HUES48 (cell line): ENCODE data around the gene SPIN1.
A peak's percentile ranks its signal among the peaks of the same experiment; 100 is the strongest.

Source experiments
- H3K27ac ChIP-seq: one replicate; pipeline ENCODE4 v1.7.0; 2013; ENCODE audit warnings: low read depth, low read length, inconsistent platforms
- H3K27me3 ChIP-seq: 2 replicates; pipeline ENCODE4 v1.6.1; 2013; ENCODE audit warnings: mild to moderate bottlenecking, low read length; ENCODE audit not compliant: control insufficient read depth, insufficient read depth
- H3K36me3 ChIP-seq: 2 replicates; pipeline ENCODE4 v1.6.1; 2013; ENCODE audit warnings: low read length; ENCODE audit not compliant: control insufficient read depth, insufficient read depth
- H3K4me1 ChIP-seq: 2 replicates; pipeline ENCODE4 v1.6.1; 2013; ENCODE audit warnings: mild to moderate bottlenecking, low read length; ENCODE audit not compliant: control insufficient read depth, insufficient read depth
- H3K4me3 ChIP-seq: 2 replicates; pipeline ENCODE4 v1.5.1; 2013; ENCODE audit warnings: mild to moderate bottlenecking, low read depth, low read length
- H3K9ac ChIP-seq: 2 replicates; pipeline ENCODE4 v1.6.1; 2013; ENCODE audit warnings: mild to moderate bottlenecking, low read depth, low read length, moderate library complexity
- H3K9me3 ChIP-seq: 2 replicates; pipeline ENCODE4 v1.6.1; 2013; ENCODE audit warnings: low read length; ENCODE audit not compliant: control insufficient read depth, insufficient read depth

Gene SPIN1

DNA sequence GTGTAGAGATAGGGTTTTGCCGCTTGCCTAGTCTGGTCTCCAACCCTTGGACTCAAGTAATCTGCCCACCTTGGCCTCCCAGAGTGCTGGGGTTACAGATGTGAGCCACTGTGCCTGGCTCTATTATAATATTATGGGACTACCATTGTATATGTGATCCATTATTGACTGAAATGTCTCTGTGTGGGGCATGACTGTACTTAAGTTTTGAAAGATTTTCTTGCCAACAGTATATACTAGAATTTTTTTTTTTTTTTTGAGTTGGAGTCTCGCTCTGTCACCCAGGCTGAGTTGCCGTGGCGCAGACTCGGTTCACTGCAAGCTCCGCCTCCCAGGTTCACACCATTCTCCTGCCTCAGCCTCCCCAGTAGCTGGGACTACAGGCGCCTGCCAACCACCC, 17.8 kb downstream of the SPIN1 start:
- Histone ChIP-seq H3K4me3 (no peak overlapping the region), H3K36me3 (0 out of 2 replicates have a peak, but pooled peaks cover 8% of the 10 kb centered on the region), H3K27me3 (no peaks in the 10 kb centered on the region), H3K4me1 (no peaks in the 10 kb centered on the region), H3K9ac (no peak overlapping the region), H3K9me3 (no peaks in the 10 kb centered on the region), H3K27ac (no peak overlapping the region)

DNA sequence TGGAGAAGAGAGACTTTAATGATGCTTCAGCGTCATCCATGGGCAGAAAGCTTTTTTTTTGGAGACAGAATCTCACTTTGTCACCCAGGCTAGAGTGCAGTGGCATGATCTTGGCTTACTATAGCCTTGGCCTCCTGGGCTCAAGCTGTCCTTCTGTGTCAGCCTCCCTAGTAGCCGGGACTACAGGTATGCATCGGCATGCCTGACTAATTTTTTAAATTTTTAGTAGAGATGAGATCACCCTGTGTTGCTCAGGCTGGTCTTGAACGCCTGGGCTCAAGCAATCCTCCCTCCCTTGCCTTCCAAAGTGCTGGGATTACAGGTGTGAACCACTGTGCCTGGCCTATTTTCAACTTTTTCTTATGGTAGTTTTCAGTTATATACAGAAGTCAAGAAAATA, 23.2 kb downstream of the SPIN1 start:
- Histone ChIP-seq H3K27ac (no peak overlapping the region), H3K36me3 (0 out of 2 replicates have a peak, but pooled peaks cover 8% of the 10 kb centered on the region), H3K4me1 (no peaks in the 10 kb centered on the region), H3K27me3 (no peaks in the 10 kb centered on the region), H3K9me3 (peaks cover 6% of the 10 kb centered on the region; the same call in 1 of the 2 replicates), H3K4me3 (no peak overlapping the region), H3K9ac (no peak overlapping the region)

DNA sequence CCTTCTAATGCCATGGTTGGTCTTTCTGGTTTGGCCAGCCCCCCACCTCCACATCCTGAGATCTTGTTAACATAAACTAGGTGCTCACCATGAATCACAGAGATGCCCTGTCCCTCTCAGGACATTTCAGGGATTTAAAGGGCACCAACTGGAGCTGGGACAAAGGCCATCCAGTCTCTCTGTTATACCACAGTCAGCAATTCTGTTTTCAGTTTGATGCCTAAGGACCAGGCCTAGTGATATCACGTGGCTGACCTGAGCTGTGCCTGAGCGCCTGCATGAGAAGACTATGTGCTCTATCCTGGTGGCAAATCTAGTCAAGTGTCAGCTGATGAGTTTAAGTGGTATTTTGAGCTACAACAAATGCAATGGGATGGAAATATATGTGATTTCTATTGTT, 26.1 kb downstream of the SPIN1 start:
- Histone ChIP-seq H3K36me3 (peaks cover 20% of the 10 kb centered on the region; the same call in 1 of the 2 replicates), H3K4me3 (no peak overlapping the region), H3K9ac (no peak overlapping the region), H3K27me3 (no peaks in the 10 kb centered on the region), H3K4me1 (peaks cover 11% of the 10 kb centered on the region; the same call in 1 of the 2 replicates), H3K27ac (no peak overlapping the region), H3K9me3 (peaks cover 16% of the 10 kb centered on the region)

DNA sequence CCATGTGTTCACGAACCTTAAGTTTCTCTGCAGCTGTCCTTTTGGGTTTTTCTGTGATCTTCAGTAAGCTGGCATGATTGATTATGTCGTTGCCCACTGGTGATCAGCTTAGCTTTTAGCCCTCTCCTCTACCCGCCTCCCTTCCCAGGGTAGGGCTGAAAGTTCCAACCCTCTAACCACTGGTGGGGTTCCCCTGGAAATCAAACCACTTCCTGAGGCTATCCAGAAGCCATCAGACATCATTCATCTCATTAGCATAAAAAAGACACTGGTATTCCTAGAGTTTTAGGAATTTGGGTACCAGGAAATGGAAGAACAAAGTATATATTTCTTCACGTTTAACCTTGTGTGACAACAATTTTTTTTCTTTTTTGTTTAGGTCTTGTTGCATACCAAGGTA, 29.8 kb downstream of the SPIN1 start:
- Histone ChIP-seq H3K9ac (no peak overlapping the region), H3K27me3 (no peaks in the 10 kb centered on the region), H3K27ac (peak overlapping the region; percentile 76), H3K9me3 (peaks cover 29% of the 10 kb centered on the region), H3K4me3 (no peak overlapping the region), H3K36me3 (peaks cover 43% of the 10 kb centered on the region; the same call in 1 of the 2 replicates), H3K4me1 (peaks cover 14% of the 10 kb centered on the region; the same call in 1 of the 2 replicates)

DNA sequence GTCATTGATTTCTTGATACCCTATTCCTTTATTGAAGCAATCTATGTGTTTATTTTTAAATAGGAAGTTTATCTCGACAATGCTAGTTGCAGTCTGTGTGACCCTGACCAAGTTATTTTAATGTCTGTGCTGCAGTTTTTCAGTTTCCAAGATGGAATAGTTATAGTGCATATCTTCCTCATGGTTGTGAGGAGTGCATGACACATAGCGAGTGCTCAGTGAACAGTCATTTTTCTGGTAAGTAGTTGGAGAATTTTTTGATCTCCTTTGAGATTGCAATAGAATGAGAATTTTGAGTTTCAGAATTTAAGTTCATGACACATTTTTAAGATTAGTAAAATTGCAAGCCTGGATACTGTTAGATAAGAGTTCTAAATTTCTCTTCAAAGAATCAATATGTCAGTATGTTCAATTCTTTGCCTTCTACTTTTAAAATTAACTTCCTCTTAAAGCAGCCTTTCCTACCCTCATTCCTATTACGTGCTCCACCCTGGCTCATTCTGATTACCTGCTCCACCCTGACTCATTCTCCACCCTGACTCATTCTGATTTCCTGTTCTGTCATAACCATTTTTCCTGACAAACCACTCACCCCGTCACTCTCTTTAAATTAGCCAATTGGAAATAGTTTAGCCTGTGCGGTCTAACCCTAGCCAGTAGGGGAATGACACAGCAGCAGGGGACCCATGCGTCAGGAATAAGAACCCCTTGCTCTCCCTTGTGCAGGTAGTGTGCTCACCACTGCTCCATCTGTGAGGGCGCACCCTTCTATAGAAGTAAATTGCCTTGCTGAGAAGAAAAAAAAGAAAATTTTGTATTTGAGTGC, 30.7 kb downstream of the SPIN1 start:
- peaks cover 23% of the 10 kb centered on the region for H3K9me3 ChIP-seq
- no peak overlapping the region for H3K4me3 ChIP-seq
- H3K27ac ChIP-seq, result peak overlapping the region; percentile 62
- H3K36me3 ChIP-seq, result peaks cover 43% of the 10 kb centered on the region; the same call in 1 of the 2 replicates
- peaks cover 14% of the 10 kb centered on the region; the same call in 1 of the 2 replicates for H3K4me1 ChIP-seq
- no peak overlapping the region for H3K9ac ChIP-seq
- no peaks in the 10 kb centered on the region for H3K27me3 ChIP-seq

DNA sequence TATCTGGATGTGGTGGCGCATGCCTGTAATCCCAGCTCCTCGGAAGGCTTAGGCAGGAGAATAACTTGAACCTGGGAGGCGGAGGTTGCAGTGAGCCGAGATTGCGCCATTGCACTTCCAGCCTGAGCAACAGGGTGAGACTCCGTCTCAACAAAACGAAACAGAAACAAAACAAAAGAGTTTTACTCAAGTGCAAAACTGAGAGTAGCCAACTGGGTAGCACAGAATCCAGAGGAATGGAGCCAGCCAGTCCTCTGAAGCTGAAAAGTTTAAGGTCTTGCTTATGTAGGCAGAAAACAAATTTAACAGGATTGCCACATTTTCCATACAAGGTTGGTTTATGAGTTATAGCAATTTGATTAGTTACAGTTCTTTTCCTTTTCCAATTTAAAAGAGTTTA, 32.0 kb downstream of the SPIN1 start:
- Histone ChIP-seq H3K27ac (no peak overlapping the region), H3K4me3 (no peak overlapping the region), H3K4me1 (peaks cover 22% of the 10 kb centered on the region), H3K27me3 (no peaks in the 10 kb centered on the region), H3K9ac (no peak overlapping the region), H3K36me3 (peaks cover 43% of the 10 kb centered on the region; the same call in 1 of the 2 replicates), H3K9me3 (peaks cover 23% of the 10 kb centered on the region)

DNA sequence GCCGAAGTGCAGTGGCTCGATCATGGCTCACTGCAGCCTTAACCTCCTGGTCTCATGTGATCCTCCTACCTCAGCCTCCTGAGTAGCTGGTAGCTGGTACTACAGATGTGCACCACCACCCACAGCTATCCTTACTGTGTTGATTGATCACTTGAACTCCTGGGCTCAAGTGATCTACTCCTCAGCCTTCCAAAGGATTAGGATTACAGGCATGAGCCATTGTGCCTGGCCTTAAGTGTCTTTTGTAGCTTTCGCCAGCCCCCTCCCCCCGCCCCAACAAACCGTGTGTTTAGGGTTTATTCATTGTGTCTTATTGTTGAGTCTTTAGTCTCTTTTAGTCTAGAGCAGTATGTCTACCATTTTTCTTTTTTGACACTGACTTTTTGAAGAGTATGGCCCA, 33.1 kb downstream of the SPIN1 start:
- peaks cover 23% of the 10 kb centered on the region for H3K9me3 ChIP-seq
- H3K9ac ChIP-seq, result no peak overlapping the region
- H3K4me3 ChIP-seq, result no peak overlapping the region
- peaks cover 43% of the 10 kb centered on the region for H3K36me3 ChIP-seq
- no peak overlapping the region for H3K27ac ChIP-seq
- peaks cover 29% of the 10 kb centered on the region for H3K4me1 ChIP-seq
- no peaks in the 10 kb centered on the region for H3K27me3 ChIP-seq

DNA sequence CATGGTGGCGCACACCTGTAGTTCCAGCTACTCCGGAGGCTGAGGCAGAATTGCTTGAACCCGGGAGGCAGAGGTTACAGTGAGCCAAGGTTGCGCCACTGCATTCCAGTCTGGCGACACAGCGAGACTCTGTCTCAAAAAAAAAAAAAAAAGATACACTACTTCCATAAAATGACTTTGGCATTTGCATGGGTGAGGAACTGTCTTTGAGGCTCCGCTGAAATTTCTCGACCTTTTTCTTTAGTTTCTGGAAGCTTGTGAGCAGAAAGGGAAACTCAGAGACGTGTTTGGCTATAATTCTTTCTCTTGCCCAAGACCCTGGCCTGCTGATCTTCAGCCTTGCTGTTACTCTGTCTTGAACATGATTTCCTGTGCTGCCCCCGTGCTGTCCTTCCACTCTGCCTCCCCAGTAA, 37.3 kb downstream of the SPIN1 start:
- Histone ChIP-seq H3K9ac (no peak overlapping the region), H3K27ac (no peak overlapping the region), H3K27me3 (no peaks in the 10 kb centered on the region), H3K9me3 (0 out of 2 replicates have a peak, but pooled peaks cover 4% of the 10 kb centered on the region), H3K4me3 (no peak overlapping the region), H3K36me3 (peaks cover 59% of the 10 kb centered on the region), H3K4me1 (peaks cover 31% of the 10 kb centered on the region)

DNA sequence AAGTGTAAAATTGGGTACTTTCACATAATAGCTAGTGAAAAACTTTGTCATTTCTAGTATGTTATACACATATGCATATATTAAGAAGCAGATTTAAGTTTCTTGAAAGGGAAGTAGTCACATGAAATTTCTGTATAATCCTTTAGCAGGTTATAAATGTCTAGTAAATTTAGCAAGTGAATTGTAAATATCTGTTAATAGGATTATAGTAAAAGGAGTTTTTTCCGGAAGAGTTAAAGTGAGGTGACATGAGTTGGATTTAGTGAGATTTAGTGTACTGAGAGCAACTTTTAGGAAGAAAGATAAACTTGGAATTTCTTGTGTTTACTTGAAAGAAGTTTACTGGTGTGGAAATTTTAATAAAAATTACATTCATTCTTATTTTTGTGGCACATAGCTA, 38.4 kb downstream of the SPIN1 start:
- Histone ChIP-seq H3K9me3 (no peaks in the 10 kb centered on the region), H3K4me1 (peaks cover 28% of the 10 kb centered on the region), H3K27me3 (no peaks in the 10 kb centered on the region), H3K27ac (no peak overlapping the region), H3K36me3 (peaks cover 54% of the 10 kb centered on the region), H3K4me3 (no peak overlapping the region), H3K9ac (no peak overlapping the region)

DNA sequence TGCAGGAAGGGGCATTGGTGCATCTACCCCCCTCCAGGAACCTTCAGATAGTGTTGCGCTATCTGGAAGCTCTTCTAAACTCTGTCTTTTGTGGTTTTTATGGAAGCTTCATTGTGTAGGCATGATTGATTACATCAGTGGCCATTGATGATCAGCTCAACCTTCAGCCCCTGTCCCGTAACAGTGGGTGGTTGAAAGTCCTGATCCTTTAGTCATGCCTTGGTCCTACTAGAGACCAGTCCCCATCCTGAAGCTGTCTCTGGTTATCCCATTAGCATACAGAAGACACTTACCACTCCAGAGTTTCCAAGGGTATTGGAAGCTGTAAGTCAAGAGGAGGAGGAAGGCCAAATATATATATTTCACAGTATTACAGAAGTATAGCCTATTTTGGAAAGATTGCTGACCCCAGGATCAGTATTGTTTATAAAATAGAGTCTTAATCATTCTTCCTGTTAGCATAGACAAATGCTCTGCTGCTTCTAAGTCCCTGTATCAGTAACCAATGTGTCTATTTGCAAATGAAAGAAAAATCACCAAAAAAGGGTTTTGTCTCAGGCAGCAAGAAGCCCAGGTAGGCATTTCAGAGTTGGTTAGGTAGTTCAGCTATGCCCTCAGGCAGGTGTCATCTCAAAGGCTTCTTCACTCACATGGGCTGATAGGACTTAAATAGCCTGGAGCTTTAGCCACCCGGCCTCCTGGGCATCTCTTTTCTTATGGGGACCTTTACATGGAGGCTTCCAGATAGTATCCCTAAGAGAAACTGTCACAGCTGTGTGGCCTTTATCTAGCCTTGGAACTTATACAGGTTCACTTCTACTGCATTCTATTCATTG, 41.6 kb downstream of the SPIN1 start:
- Histone ChIP-seq H3K9ac (no peak overlapping the region), H3K9me3 (no peaks in the 10 kb centered on the region), H3K4me1 (peaks cover 28% of the 10 kb centered on the region), H3K27me3 (no peaks in the 10 kb centered on the region), H3K36me3 (peaks cover 67% of the 10 kb centered on the region), H3K27ac (no peak overlapping the region), H3K4me3 (no peak overlapping the region)
